ENCODE data around the gene PCDHGA4.
"Not testable (repeated sequence)": the region's sequence is repeated elsewhere in the genome, so short reads cannot be mapped to it uniquely, and the experiment has no call there.

The PCDHGA4 gene

DNA sequence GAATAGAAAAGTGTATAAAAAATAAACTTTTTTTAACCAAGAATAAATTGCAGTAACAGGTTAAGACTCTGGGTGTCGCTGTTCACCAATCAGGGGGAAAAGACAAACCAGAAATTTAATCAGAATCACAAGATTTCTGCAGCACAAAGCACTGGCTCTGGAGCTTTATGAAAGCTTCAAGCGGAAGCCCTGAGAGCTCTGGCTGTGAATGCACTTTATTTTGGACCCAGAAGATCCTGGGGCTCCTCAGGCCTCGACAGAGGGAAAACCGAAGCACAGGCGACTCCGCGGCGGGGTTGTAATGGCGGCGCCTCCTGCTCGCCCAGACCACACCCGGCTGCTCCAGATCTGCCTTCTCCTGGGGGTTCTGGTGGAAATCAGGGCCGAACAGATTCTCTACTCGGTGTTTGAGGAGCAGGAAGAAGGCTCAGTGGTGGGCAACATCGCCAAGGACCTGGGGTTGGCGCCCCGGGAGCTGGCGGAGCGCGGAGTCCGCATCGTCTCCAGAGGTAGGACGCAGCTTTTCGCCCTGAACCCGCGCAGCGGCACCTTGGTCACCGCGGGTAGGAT lies at the start of gene PCDHGA4:
PCDHGA4 (plus strand) TSS at position 122 of the 570 bp plus-strand sequence; CDS start at position 209, 87 bp downstream.
- DNase-seq, result no peak

- DNase-seq, result no peak
Measured at GRCh38 chr5:141306630-141307029, 48.2 kb upstream of the PCDHGA4 start.

- no peak for DNase-seq
Measured at GRCh38 chr5:141313711-141314110, 41.1 kb upstream of the PCDHGA4 start.

DNA sequence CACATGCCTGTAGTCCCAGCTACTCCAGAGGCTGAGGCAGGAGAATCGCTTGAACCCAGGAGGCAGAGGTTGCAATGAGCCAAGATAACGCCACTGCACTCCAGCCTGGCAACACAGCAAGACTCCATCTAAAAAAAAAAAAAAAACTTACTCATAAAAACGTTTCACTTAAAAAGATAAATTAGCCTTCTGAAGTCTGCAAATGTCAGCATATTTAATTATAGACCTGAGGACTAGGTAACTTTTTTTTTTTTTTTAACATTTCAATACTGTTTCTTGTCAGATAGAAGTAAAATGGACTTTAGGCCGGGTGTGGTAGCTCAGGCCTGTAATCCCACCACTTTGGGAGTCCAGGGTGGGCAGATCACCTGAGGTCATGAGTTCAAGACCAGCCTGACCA lies 37.9 kb upstream of the PCDHGA4 start:
- DNase-seq, result not testable (repeated sequence)

GRCh38 chr5:141319202-141319601 lies 35.6 kb upstream of the PCDHGA4 start:
- peak; percentile 21 for DNase-seq

DNA sequence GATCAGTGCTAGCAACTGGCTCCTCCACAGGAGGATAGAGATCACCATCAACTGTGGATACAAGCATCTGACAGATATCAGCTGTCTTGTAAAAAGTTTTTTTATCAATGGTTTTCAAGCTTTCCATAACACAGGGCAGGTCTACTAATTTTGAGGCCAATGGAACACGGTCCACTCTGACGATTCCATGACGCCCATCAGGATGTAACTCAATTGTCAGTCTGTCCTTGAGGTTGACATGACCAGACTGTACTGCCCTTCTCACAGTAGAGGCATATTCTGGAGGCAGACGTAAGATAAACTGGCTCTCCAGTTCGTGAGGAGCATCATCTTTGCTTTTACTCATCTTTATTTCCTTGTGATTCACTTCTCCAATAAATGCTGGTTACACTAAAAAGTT lies 35.1 kb upstream of the PCDHGA4 start:
- DNase-seq, result no peak

DNA sequence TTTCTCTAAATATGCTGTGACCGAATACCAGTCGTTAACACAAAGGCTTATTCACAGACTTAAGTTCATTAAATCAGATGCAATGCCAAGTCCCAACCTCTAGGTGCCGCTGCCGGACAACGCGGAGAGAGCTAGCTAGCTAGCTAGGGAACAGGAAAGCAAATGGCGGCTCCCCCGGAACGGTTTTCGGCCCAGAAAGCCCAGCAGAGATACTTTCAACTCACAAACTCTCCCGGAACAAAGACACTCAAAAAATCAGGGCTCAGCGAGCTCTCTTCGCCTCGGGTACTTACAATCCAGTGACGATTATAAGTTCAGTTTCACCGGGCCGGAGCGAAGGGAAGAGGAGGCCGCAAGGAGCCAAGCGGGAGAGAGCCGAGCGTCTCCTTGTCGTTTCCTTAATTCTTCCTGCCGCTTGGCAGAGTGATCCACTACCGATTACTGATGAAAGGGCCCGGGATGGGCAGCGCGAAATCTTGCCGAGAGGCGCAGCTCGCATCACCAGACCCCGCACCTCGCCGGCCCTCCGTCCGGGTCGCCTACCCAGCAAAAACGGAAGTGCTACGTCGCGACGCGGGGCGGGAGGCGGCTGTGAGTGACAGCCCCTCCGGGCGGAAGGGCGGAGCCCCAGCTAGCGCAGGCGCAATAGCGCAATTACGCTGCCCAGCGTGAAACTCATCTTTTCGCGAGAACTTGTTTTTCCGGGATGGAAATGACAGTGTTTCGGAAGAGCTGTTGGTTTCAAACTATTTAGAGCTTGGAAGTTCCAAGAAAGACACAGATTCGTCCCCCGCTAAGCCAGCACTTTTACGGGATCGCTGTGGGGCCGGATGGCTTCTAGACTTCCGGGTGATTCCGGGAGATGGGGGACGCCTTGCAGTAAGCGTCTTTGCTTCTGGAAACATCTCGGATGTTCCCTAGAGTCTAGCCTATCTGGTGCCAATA lies 34.3 kb upstream of the PCDHGA4 start, which contains the start of gene TAF7:
TAF7 (minus strand) TSS at position 560 of the 945 bp plus-strand sequence. CDS start 740 bp downstream, outside the sequence.
- peak; percentile 93 for DNase-seq

DNA sequence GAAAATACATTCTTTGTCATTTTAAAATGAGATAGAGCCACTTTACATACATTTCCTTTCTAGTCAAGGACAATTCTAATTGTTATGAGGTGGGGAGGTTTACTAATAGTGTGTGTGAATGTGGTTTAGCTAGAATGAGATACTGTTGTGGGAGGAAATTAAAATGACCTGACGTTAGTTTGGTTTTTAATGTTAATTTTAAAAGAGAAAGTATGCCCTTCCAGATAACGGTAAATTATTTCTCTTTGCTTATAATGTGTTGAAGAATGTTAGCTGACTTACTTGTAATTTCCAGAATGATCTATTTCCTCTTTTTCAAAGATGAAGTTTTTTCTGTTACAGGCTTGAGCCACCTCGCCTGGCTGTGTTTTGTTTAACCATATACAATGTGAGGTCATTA lies 32.6 kb upstream of the PCDHGA4 start:
- no peak for DNase-seq

- peak; percentile 77 for DNase-seq
Measured at GRCh38 chr5:141326088-141326854, 28.6 kb upstream of the PCDHGA4 start.

GRCh38 chr5:141328231-141328630 lies 26.6 kb upstream of the PCDHGA4 start:
- DNase-seq, result no peak

DNA sequence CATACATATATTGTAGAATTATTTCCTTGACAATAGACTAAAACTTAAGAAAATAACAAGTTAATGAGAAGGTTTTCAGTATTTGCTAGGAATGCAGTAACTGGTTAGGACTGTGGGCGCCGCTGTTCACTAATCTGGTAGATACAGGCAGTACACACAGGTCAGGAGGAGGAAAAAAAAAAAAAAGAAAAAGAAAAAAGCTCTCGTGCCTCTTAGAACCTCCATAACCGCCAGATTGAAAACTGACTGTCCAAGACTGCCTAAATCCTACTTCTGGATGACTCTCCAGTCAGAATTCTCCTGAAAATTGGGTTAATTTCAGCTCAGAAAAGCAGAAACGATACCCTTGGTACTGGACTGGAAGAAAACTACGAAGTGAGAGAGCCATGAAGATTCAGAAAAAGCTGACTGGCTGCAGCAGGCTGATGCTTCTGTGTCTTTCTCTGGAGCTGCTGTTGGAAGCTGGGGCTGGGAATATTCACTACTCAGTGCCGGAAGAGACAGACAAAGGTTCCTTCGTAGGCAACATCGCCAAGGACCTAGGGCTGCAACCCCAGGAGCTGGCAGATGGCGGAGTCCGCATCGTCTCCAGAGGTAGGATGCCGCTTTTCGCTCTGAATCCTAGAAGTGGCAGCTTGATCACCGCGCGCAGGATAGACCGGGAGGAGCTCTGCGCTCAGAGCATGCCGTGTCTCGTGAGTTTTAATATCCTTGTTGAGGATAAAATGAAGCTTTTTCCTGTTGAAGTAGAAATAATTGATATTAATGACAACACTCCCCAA lies 24.3 kb upstream of the PCDHGA4 start, which contains the start of gene PCDHGA1:
PCDHGA1 (plus strand) TSS at position 216 of the 782 bp plus-strand sequence.
- DNase-seq, result peak; percentile 61

DNA sequence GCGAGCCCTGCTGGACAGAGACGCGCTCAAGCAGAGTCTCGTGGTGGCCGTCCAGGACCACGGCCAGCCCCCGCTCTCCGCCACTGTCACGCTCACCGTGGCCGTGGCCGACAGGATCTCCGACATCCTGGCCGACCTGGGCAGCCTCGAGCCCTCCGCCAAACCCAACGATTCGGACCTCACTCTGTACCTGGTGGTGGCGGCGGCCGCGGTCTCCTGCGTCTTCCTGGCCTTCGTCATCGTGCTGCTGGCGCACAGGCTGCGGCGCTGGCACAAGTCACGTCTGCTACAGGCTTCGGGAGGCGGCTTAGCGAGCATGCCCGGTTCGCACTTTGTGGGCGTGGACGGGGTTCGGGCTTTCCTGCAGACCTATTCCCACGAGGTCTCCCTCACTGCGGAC lies 22.2 kb upstream of the PCDHGA4 start:
- not testable (repeated sequence) for DNase-seq

DNA sequence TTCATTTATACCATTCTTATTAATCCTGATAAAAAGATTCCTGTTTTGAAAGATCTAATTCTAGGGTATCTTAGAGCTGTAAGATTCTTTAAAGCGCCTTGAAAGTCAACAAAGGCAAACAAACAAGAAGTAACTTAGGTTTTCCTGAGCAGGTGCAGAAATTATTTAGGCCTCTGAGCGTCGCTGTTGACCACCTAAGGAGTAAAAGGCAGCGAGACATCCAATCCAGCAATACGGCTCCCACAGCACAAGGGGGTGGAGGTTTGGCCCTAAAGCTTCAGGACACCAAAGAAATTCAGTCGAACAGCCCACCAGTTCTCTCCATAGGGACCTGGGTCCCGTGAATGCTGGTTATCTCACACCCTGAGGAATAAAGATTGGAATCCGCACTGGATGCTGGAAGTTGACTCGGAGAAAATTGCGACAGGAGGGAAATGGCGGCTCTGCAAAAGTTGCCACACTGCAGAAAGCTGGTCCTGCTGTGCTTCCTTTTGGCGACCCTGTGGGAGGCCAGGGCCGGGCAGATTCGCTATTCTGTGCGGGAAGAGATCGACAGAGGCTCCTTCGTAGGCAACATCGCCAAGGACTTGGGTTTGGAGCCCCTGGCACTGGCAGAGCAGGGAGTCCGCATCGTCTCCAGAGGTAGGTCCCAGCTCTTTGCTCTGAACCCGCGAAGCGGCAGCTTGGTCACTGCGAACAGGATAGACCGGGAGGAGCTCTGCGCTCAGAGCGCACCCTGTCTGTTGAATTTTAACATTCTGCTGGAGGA lies 16.1 kb upstream of the PCDHGA4 start, which contains the start of gene PCDHGA2:
PCDHGA2 (plus strand) TSS at position 223 of the 769 bp plus-strand sequence.
- peak; percentile 60 for DNase-seq

DNA sequence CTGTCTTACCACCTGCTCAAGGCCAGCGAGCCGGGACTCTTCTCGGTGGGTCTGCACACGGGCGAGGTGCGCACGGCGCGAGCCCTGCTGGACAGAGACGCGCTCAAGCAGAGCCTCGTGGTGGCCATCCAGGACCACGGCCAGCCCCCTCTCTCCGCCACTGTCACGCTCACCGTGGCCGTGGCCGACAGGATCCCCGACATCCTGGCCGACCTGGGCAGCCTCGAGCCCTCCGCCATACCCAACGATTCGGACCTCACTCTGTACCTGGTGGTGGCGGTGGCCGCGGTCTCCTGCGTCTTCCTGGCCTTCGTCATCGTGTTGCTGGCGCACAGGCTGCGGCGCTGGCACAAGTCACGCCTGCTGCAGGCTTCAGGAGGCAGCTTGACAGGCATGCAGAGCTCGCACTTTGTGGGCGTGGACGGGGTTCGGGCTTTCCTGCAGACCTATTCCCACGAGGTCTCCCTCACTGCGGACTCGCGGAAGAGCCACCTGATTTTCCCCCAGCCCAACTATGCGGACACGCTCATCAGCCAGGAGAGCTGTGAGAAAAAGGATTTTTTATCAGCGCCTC lies 14.0 kb upstream of the PCDHGA4 start:
- DNase-seq, result not testable (repeated sequence)

GRCh38 chr5:141342773-141343172 lies 12.0 kb upstream of the PCDHGA4 start:
- DNase-seq, result no peak

GRCh38 chr5:141343242-141343952 lies 11.4 kb upstream of the PCDHGA4 start, which contains the start of gene PCDHGA3:
PCDHGA3 (plus strand) TSS chr5:141343829; CDS start chr5:141344034, 205 bp downstream.
- DNase-seq, result peak; percentile 43

DNA sequence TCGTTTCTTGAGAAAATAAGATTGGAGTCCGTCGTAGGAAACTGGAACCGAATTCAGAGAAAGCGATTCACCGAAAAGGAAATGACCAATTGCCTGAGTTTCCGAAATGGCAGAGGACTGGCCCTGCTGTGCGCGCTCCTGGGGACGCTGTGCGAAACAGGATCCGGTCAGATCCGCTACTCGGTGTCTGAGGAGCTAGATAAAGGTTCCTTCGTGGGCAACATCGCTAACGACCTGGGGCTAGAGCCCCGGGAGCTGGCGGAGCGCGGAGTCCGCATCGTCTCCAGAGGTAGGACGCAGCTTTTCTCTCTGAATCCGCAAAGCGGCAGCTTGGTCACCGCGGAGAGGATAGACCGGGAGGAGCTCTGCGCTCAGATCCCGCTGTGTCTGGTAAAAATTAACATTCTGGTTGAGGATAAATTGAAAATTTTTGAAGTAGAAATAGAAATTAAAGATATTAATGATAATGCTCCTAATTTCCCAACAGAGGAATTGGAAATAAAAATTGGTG lies 10.8 kb upstream of the PCDHGA4 start:
- DNase-seq, result no peak

GRCh38 chr5:141345327-141345726 lies 9.5 kb upstream of the PCDHGA4 start:
- no peak for DNase-seq

- DNase-seq, result not testable (repeated sequence)
Measured at GRCh38 chr5:141346017-141346416, 8.8 kb upstream of the PCDHGA4 start.
